Psoas muscle (tissue), 8 donors: Measurements from ENCODE around the gene VARS2. TPM values are rescaled to one million over a fixed set of nuclear protein-coding genes. Genes with fewer than 3 reads are reported as not detected.

ENCODE experiments used
- ATAC-seq, 4 donors: fragments of 200-7000 bp; cut with Tn5 transposase; one replicate each; pipeline ENCODE4 v1.9.1; 2020; ENCODE audit warnings: moderate library complexity in 3 of 4, mild to moderate bottlenecking in 2 of 4
- DNase-seq, 2 donors: peaks; one replicate each; pipeline ENCODE4 v3.0.0-alpha.2; 2020
- H3K27ac ChIP-seq: fragments of 200-600 bp; one replicate; pipeline ENCODE4 v1.8.0; 2022
- H3K27me3 ChIP-seq, 3 donors: fragments of 200-600 bp in 1 of 3; one replicate each; pipeline versions ENCODE4 v1.6.1 to v1.8.0; 2013 to 2022; ENCODE audit warnings: low read length in 2 of 3, mild to moderate bottlenecking in 2 of 3, moderate library complexity in 1 of 3; ENCODE audit not compliant: insufficient read depth in 3 of 3
- H3K36me3 ChIP-seq, 2 donors: fragments of 200-600 bp in 1 of 2; one replicate each; pipeline versions ENCODE4 v1.6.1 to v1.8.0; 2013 to 2022; ENCODE audit warnings: low read depth in 1 of 2, mild to moderate bottlenecking in 1 of 2, moderate library complexity in 1 of 2; ENCODE audit not compliant: insufficient read depth in 1 of 2
- H3K4me1 ChIP-seq: fragments of 200-600 bp; one replicate; pipeline ENCODE4 v1.8.0; 2022
- H3K4me3 ChIP-seq: fragments of 200-600 bp; one replicate; pipeline ENCODE4 v1.8.0; 2022; ENCODE audit warnings: mild to moderate bottlenecking
- H3K9me3 ChIP-seq: fragments of 200-600 bp; one replicate; pipeline ENCODE4 v1.8.0; 2022
- WGBS, 3 donors: extraction: QIAGEN DNeasy Blood & Tissue Kit; methylation state at CpG; one replicate each; pipeline versions ENCODE4 v1.1.6 to v1.1.7; 2013; 5-methylcytosine and 5-hydroxymethylcytosine counted together
- intact Hi-C, 2 donors: fragments of 100-400 bp; cut with DNase I; formaldehyde crosslinking; loops; one replicate each; pipeline versions ENCODE4 v1.11.0 to v1.14.2; 2022
- polyA plus RNA-seq, 3 donors: library from polyadenylated mRNA; stranded (reverse); fragments of 200-250 nt; gene quantifications; one replicate each; pipeline ENCODE4 v1.2.3, GENCODE V29; 2013
- total RNA-seq, 4 donors: library from RNA; stranded (reverse); fragmentation: NEBNext Ultra II Directional in 2 of 4; extraction: Animal tissue kit (Norgen Biotek cat#: 25700) in 2 of 4; gene quantifications; one replicate each; pipeline versions ENCODE4 v1.2.1 to v1.2.4, GENCODE V29; 2021 to 2023
- TF ChIP-seq, protein P1 (sequence below): fragments of 200-600 bp; IDR thresholded peaks from one replicate; pipeline ENCODE4 v1.8.0; 2022; ENCODE audit warnings: antibody characterized with exemption
- donor health status: healthy with polysubstance abuse.
- donor health status: DM: no; HTN: no; CAD: no; lungs with moderate emphysema.
- donor health status: Bipolar disorder and iron deficiency.
- donor health status: healthy.
- donor health status: DM: yes; HTN: yes; CAD: no.
- donor health status: DM: no; HTN: no; CAD: no.
- donor health status: DM: no; HTN: no; CAD: no.
- donor health status: DM: yes; HTN: yes; CAD: no.

VARS2 gene
- total and polyA plus RNA-seq, 7 donors: 11.4 to 36.6 (median 25.8) TPM

DNA sequence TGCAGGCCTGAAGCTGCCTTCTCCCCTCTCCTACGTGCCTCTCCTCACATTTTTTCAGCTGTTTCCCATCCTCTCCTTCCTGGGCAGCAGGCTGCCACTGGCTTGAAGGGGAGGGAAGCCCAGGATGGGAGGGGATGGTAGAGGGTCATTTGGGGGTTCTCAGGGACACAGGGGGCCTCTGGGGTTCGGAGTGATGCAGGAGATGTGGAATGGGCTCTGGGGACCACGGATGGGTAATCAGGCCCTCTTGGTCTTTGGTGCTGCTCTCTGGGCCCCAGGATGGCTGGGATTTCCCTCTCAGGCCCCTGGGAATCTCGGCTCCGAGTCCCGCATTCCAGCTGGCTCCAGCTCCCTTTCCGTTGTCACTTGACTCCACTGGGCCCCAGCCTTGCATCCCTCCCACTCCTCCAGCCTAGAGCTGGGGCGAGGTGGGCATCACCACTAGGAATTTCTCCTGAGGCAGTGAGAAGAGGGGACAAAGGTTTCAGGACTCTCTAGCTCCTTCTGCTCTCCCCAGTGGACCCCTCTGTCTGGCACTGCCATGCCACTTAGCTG, 31.8 kb upstream of the VARS2 start:
- TF ChIP-seq, protein P1, sequence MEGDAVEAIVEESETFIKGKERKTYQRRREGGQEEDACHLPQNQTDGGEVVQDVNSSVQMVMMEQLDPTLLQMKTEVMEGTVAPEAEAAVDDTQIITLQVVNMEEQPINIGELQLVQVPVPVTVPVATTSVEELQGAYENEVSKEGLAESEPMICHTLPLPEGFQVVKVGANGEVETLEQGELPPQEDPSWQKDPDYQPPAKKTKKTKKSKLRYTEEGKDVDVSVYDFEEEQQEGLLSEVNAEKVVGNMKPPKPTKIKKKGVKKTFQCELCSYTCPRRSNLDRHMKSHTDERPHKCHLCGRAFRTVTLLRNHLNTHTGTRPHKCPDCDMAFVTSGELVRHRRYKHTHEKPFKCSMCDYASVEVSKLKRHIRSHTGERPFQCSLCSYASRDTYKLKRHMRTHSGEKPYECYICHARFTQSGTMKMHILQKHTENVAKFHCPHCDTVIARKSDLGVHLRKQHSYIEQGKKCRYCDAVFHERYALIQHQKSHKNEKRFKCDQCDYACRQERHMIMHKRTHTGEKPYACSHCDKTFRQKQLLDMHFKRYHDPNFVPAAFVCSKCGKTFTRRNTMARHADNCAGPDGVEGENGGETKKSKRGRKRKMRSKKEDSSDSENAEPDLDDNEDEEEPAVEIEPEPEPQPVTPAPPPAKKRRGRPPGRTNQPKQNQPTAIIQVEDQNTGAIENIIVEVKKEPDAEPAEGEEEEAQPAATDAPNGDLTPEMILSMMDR: no peak
- no peaks in the 10 kb centered on the region for H3K27me3 ChIP-seq
- intact Hi-C loops: loop anchor here in 1 of 2 donors (5.0 kb wide), 1 partner anchor 205 kb away; no protein-coding TSS in a partner anchor
- ATAC-seq: no peak
- DNase-seq: no peak
- peak overlapping the region; percentile 93 for H3K27ac ChIP-seq
- H3K4me1 ChIP-seq: peaks cover 44% of the 10 kb centered on the region
- H3K9me3 ChIP-seq: no peaks in the 10 kb centered on the region
- H3K4me3 ChIP-seq: peak overlapping the region; percentile 78
- no peaks in the 10 kb centered on the region for H3K36me3 ChIP-seq
- WGBS, 3 donors: 23 to 37% (median 27%) methylated on average over 8 of the region's 8 CpGs

DNA sequence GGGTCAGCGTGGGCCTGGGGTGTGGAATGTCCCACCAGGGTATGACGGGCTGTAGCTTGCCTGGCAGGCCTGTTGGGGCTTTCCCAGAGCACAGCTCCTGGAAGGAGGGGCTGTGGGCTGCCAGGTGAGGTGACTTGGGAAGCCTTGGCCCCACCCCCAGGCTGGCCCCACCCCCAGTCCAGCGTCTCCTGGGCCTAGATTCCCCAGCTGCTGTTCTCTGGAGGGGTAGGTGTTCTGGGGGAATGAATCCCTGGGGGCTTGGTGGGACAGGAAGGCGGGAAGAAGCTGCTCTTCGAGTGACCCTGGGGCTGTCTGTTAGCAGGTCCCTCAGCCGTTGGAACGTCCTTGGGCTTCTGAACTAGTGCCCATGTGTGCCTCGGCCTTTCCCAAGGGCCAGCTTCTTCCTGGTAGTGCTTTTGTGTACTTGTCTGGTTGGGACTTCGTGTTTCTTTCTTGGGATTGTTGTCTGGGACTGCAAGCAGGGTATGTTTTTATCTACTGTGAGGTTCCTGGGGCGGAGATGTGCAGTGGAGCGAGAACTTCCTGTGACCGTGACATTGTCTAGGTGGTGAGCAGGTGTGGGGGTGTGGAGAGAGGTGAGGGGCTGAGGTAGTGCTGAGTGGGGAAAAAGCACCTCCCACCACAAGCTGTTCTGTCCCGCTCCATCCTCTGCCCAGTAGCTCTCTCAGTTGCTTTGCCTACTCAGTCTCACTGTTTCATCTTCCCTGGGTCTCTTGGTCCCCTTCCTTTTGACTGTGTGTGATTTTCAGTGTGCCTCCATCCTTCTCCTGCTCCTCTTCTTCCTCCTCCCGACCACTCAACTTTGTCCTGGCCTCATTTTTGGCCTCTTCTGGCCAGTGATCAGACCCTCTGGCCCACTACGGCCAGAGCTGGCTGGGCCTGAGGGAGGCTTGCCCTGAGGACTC, 31.0 kb upstream of the VARS2 start:
- intact Hi-C loops: loop anchor here in 1 of 2 donors (5.0 kb wide), 1 partner anchor 206 kb away; no protein-coding TSS in a partner anchor
- ATAC-seq: peak in 2 of 4 donors; percentile 13 to 31

DNA sequence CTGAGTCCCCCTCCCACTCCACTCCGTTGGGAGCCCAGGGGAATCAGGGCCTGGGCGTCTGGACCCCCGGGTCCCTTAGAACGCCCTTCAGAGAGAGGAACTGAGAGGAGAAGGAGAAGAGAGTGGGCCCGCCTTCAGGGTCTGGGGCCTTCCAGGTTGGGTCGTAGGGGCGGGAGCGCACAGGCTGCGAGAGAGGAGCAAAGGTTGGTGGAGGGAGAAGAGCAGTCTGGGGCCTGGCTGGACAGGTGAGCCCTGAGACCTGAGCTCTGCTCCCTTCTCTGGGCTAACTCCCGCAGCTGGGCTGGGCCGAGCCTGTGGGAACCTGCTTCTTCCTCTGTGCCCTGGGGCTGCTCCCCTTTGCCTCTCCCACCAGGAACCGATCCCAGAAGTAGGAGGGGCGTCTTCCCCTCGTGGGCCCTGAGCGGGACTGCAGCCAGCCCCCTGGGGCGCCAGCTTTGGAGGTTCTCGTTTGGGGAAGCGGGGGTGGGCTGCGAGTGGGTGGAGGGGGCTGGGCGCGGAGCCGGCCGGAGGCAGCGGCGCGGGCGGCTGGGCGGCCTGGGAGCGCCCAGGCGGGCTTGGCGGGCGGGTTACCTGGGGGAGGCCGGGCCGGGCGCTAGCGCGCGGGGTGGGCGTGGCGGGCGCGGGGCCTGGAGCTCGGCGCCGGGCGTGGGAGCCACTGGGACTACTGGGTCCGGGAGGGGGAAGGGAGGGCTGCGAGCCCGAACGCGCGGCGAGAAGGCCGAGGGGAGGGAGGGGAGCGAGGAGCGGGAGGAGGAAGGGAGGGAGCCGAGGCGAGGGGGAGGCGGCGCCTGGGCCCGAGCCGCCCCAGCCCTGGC, 30.1 kb upstream of the VARS2 start, which contains the start of gene DDR1:
Gene DDR1 (plus strand): TSS at position 835 of the 836 bp plus-strand sequence. CDS start 4,211 bp downstream, outside the sequence.
- no peaks in the 10 kb centered on the region for H3K27me3 ChIP-seq
- H3K9me3 ChIP-seq: no peaks in the 10 kb centered on the region
- peaks cover 41% of the 10 kb centered on the region for H3K4me1 ChIP-seq
- peak within 1 kb of the TSS; percentile 78 for H3K4me3 ChIP-seq
- H3K27ac ChIP-seq: peak within 1 kb of the TSS; percentile 93
- ATAC-seq (peak in 2 of 4 donors; percentile 70 to 79), DNase-seq (peak; percentile 71 to 81)
- 11 to 75% (median 17%) methylated on average over 11 to 62 of the region's 62 CpGs for WGBS, 3 donors
- H3K36me3 ChIP-seq: peaks cover 0 to 9% of the 10 kb centered on the region in 2 donors
- intact Hi-C loops: loop anchor here in 1 of 2 donors (2.0 to 5.0 kb wide), 2 partner anchors 141 to 207 kb away; partner anchors contain the start of gene FLOT1
- TF ChIP-seq, protein P1: no peak

More for the DNA sequence above, 31.0 kb upstream of the VARS2 start:
- peak overlapping the region; percentile 93 for H3K27ac ChIP-seq
- peaks cover 43% of the 10 kb centered on the region for H3K4me1 ChIP-seq
- peak overlapping the region; percentile 78 for H3K4me3 ChIP-seq
- no peak for DNase-seq
- peaks cover 0 to 4% of the 10 kb centered on the region in 2 donors for H3K36me3 ChIP-seq
- WGBS, 3 donors: 38 to 57% (median 44%) methylated on average over 15 of the region's 15 CpGs
- TF ChIP-seq, protein P1: no peak
- H3K27me3 ChIP-seq: no peaks in the 10 kb centered on the region
- no peaks in the 10 kb centered on the region for H3K9me3 ChIP-seq
